ENCODE results near the gene TLE4. TPM values are rescaled to one million over a fixed set of nuclear protein-coding genes. Genes with fewer than 3 reads are reported as not detected.

TLE4 gene
- total and polyA plus RNA-seq, 2 donors from 2014 or later: 5.5 to 35.7 TPM

GRCh38 chr9:79695531-79696175 lies 123.9 kb downstream of the TLE4 start:
- H3K4me1 ChIP-seq (ENCODE audit: control insufficient read depth in 2 of 3, insufficient read depth in 2 of 3, low read depth in 1 of 3, low read length in 3 of 3): no peaks in the 10 kb centered on the region
- no peaks in the 10 kb centered on the region for H3K27me3 ChIP-seq (ENCODE audit: control insufficient read depth, insufficient read depth, low read length)
- no peak overlapping the region for H3K9ac ChIP-seq (ENCODE audit: low read length in 3 of 3)
- intact Hi-C loops (cut with DNase I): no loop called here
- no peak for DNase-seq
- no peaks in the 10 kb centered on the region for H3K9me3 ChIP-seq (ENCODE audit: control insufficient read depth in 2 of 3, insufficient read depth in 1 of 3, low read length in 3 of 3)
- no peak overlapping the region for H3K4me3 ChIP-seq (ENCODE audit: low read length in 3 of 3)
- TF ChIP-seq CTCF (IDR thresholded peaks at IDR 0.05; ENCODE audit: borderline replicate concordance, extremely low read depth, insufficient read depth): no peak
- H3K36me3 ChIP-seq (ENCODE audit: control insufficient read depth in 2 of 3, insufficient read depth in 3 of 3, low read length in 3 of 3): no peaks in the 10 kb centered on the region
- no peak for FAIRE-seq
- no peak overlapping the region for H3K27ac ChIP-seq (ENCODE audit: low read depth in 2 of 2, low read length in 2 of 2)

GRCh38 chr9:79698967-79699366 lies 127.2 kb downstream of the TLE4 start:
- H3K9me3 ChIP-seq (ENCODE audit: control insufficient read depth in 2 of 3, insufficient read depth in 1 of 3, low read length in 3 of 3): no peaks in the 10 kb centered on the region
- intact Hi-C loops (cut with DNase I): no loop called here
- FAIRE-seq: no peak
- DNase-seq: no peak
- no peak overlapping the region for H3K27ac ChIP-seq (ENCODE audit: low read depth in 2 of 2, low read length in 2 of 2)
- no peak overlapping the region for H3K4me3 ChIP-seq (ENCODE audit: low read length in 3 of 3)
- H3K4me1 ChIP-seq (ENCODE audit: control insufficient read depth in 2 of 3, insufficient read depth in 2 of 3, low read depth in 1 of 3, low read length in 3 of 3): no peaks in the 10 kb centered on the region
- no peak overlapping the region for H3K9ac ChIP-seq (ENCODE audit: low read length in 3 of 3)
- H3K27me3 ChIP-seq (ENCODE audit: control insufficient read depth, insufficient read depth, low read length): no peaks in the 10 kb centered on the region
- TF ChIP-seq CTCF (IDR thresholded peaks at IDR 0.05; ENCODE audit: borderline replicate concordance, extremely low read depth, insufficient read depth): no peak
- H3K36me3 ChIP-seq (ENCODE audit: control insufficient read depth in 2 of 3, insufficient read depth in 3 of 3, low read length in 3 of 3): no peaks in the 10 kb centered on the region

DNA sequence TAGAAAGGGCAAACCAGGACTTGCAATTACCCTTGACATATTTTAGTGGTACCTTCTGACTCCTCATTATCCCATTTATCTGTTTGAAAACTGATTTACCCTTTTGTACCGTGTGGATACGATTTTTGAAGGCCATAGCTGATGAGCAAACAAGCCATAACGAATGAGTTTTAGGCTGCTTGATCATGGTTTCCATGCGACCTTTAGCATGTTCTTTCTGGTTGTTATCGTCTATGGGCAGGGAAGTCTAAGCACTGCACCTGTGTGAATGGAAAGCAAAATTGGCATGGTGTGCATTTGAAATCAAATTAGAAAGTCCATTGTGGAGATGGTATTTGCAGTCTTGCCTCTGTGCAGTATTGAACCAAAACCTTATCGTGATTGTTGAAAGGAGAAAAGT lies 127.7 kb downstream of the TLE4 start:
- no peak for FAIRE-seq
- TF ChIP-seq CTCF (IDR thresholded peaks at IDR 0.05; ENCODE audit: borderline replicate concordance, extremely low read depth, insufficient read depth): no peak
- H3K27ac ChIP-seq (ENCODE audit: low read depth in 2 of 2, low read length in 2 of 2): no peak overlapping the region

More for the DNA sequence above, 127.7 kb downstream of the TLE4 start:
- H3K9me3 ChIP-seq (ENCODE audit: control insufficient read depth in 2 of 3, insufficient read depth in 1 of 3, low read length in 3 of 3): no peaks in the 10 kb centered on the region
- no peak for DNase-seq
- H3K36me3 ChIP-seq (ENCODE audit: control insufficient read depth in 2 of 3, insufficient read depth in 3 of 3, low read length in 3 of 3): no peaks in the 10 kb centered on the region
- no peaks in the 10 kb centered on the region for H3K27me3 ChIP-seq (ENCODE audit: control insufficient read depth, insufficient read depth, low read length)
- intact Hi-C loops (cut with DNase I): no loop called here
- H3K9ac ChIP-seq (ENCODE audit: low read length in 3 of 3): no peak overlapping the region
- no peak overlapping the region for H3K4me3 ChIP-seq (ENCODE audit: low read length in 3 of 3)
- H3K4me1 ChIP-seq (ENCODE audit: control insufficient read depth in 2 of 3, insufficient read depth in 2 of 3, low read depth in 1 of 3, low read length in 3 of 3): no peaks in the 10 kb centered on the region
